MCF 10A (cell line): ENCODE results near the gene MRPS24. TPM values are rescaled to one million over a fixed set of nuclear protein-coding genes. Genes with fewer than 3 reads are reported as not detected.

ENCODE experiments used
- BruUV-seq: library from RNA; stranded (reverse); fragments of 400-500 nt; replicated peaks from 2 replicates; lab custom pipeline; 2021; lab: Mats Ljungman, UMichigan
- CTCF ChIA-PET: fragments of 300-600 bp; sonication (Branson Sonifier 250); formaldehyde crosslinking; extraction: SDS; loops from one replicate; lab custom pipeline; 2021; ENCODE audit warnings: antibody characterized with exemption, inconsistent platforms; lab: Yijun Ruan, JAX
- POLR2A ChIA-PET: fragments of 300-600, 350-650 bp; sonication (Branson Sonifier 250); formaldehyde crosslinking; extraction: SDS; loops from one replicate; lab custom pipeline; 2020; ENCODE audit warnings: antibody characterized with exemption, inconsistent platforms; lab: Yijun Ruan, JAX
- DNase-seq: peaks from one replicate; pipeline ENCODE4 v3.0.0-alpha.2; 2018; ENCODE audit not compliant: unreplicated experiment
- H3K27ac Mint-ChIP-seq: one replicate; pipeline ENCODE4 v1.8.0; 2022; ENCODE audit warnings: mild to moderate bottlenecking, low read depth, mixed read lengths; ENCODE audit not compliant: unreplicated experiment
- H3K27me3 Mint-ChIP-seq: one replicate; pipeline ENCODE4 v1.8.0; 2022; ENCODE audit warnings: mixed read lengths; ENCODE audit not compliant: insufficient read depth, unreplicated experiment
- H3K36me3 Mint-ChIP-seq: one replicate; pipeline ENCODE4 v1.8.0; 2022; ENCODE audit warnings: mild to moderate bottlenecking, moderate library complexity, mixed read lengths; ENCODE audit not compliant: insufficient read depth, unreplicated experiment
- H3K4me1 Mint-ChIP-seq: one replicate; pipeline ENCODE4 v1.8.0; 2022; ENCODE audit warnings: mixed read lengths; ENCODE audit not compliant: insufficient read depth, unreplicated experiment
- H3K4me3 Mint-ChIP-seq: one replicate; pipeline ENCODE4 v1.8.0; 2022; ENCODE audit warnings: mild to moderate bottlenecking, moderate library complexity, mixed read lengths; ENCODE audit not compliant: unreplicated experiment
- H3K9me3 Mint-ChIP-seq: one replicate; pipeline ENCODE4 v1.8.0; 2022; ENCODE audit warnings: mixed read lengths; ENCODE audit not compliant: unreplicated experiment
- CTCF ChIP-seq: fragments of 200-600 bp; IDR thresholded peaks from one replicate; pipeline ENCODE4 v1.8.0; 2022; ENCODE audit warnings: antibody characterized with exemption, mild to moderate bottlenecking; ENCODE audit not compliant: unreplicated experiment
- intact Hi-C: fragments of 100-400 bp; cut with micrococcal nuclease; formaldehyde crosslinking; loops from 2 replicates; pipeline ENCODE4 v1.14.1; 2022
- total RNA-seq: library from RNA; stranded (reverse); gene quantifications from 2 replicates; pipeline ENCODE4 v1.2.3, GENCODE V29; 2022

Gene MRPS24
- total RNA-seq, 1 experiment from 2014 or later = 188 TPM

DNA sequence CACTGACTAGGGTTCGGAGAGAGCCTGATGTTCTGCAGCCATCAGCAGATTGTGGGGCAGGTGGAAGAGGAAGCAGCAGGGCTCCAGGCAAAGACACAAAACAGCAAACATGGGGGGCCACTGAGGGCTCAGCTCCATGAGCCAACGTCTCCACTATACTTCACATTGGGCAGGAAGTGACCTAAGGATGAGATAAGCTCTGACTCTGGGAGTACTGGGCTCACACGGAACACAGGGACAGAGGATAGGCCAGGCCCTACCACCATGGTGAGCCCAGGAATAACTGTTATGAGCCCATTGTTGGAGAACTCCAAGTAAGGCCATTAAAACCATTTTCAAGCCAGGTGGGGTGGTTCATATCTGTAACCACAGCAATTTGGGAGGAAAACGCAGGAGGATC, 14.9 kb upstream of the MRPS24 start:
- ChIA-PET POLR2A (interaction anchor here (0.8 kb wide), 1 partner anchor 9 kb away, joined by 3 read pairs; no protein-coding TSS in a partner anchor), CTCF (interaction anchor here (0.6 to 1.2 kb wide), 3 partner anchors 9 to 71 kb away, joined by 3 to 4 read pairs (median 3); no protein-coding TSS in a partner anchor)
- peaks cover 14% of the 10 kb centered on the region for H3K4me1 Mint-ChIP-seq
- intact Hi-C loops = no loop called here
- TF ChIP-seq CTCF = no peak
- H3K27ac Mint-ChIP-seq = peak overlapping the region; percentile 41
- H3K4me3 Mint-ChIP-seq = no peak overlapping the region
- BruUV-seq = no TSS peak
- peaks cover 67% of the 10 kb centered on the region for H3K36me3 Mint-ChIP-seq
- no peak for DNase-seq
- H3K27me3 Mint-ChIP-seq = no peaks in the 10 kb centered on the region
- H3K9me3 Mint-ChIP-seq = no peaks in the 10 kb centered on the region

DNA sequence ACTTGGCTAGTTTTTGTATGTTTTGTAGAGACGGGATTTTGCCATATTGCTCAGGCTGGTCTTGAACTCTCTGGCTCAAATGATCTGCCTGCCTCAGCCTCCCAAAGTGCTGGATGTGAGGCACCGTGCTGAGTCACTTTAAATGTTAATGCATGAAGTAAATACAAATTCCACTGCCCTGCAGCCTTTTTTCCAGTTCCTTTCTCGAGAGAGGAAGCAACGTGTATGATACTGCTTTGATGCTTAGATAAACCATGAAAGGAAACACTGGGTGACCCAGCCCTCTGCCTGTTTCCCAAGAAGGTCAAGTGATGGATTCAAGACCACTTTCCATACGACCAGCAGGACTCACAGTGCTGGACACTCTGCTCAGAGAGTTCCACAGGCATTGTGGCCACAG, 11.3 kb upstream of the MRPS24 start:
- Mint-ChIP-seq H3K4me3 (no peak overlapping the region), H3K9me3 (no peaks in the 10 kb centered on the region), H3K4me1 (peaks cover 7% of the 10 kb centered on the region), H3K36me3 (peaks cover 90% of the 10 kb centered on the region), H3K27me3 (no peaks in the 10 kb centered on the region), H3K27ac (no peak overlapping the region)
- POLR2A ChIA-PET = interaction anchor here (0.6 to 1.3 kb wide), 2 partner anchors 12 to 798 kb away, joined by 3 to 5 read pairs; partner anchors contain the start of gene MRPS24
- no TSS peak for BruUV-seq
- CTCF ChIA-PET = no interaction called here
- no peak for TF ChIP-seq CTCF
- intact Hi-C loops = no loop called here
- no peak for DNase-seq

DNA sequence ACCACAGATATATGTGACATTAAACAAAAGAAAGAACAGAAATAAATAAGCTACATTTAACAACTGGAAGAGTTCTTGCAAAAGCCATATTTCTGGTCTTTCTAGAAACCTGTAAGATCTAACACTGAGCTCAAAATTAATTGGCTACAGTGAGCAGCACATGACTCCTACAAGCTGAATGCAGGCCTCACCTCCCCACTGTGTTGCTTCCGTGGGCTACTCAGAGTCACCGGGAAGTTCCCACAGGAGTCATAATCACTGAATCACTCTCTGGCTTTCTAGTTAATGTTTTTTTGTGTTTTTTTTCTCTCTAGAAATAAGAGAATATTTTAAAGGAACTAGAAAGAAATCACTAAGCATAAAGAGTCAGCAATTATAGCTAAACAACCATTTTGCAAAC, 10.2 kb upstream of the MRPS24 start:
- Mint-ChIP-seq H3K27me3 (no peaks in the 10 kb centered on the region), H3K9me3 (no peaks in the 10 kb centered on the region), H3K4me3 (no peak overlapping the region), H3K36me3 (peaks cover 85% of the 10 kb centered on the region), H3K4me1 (peaks cover 12% of the 10 kb centered on the region), H3K27ac (no peak overlapping the region)
- POLR2A ChIA-PET = interaction anchor here (1.5 kb wide), 1 partner anchor 10 kb away, joined by 5 read pairs; the partner anchor contains the start of gene MRPS24
- intact Hi-C loops = no loop called here
- CTCF ChIA-PET = interaction anchor here (0.9 kb wide), 1 partner anchor 42 kb away, joined by 3 read pairs; no protein-coding TSS in a partner anchor
- no TSS peak for BruUV-seq
- TF ChIP-seq CTCF = no peak
- DNase-seq = no peak

- Mint-ChIP-seq H3K36me3 (peaks cover 79% of the 10 kb centered on the region), H3K4me3 (no peak overlapping the region), H3K4me1 (peaks cover 15% of the 10 kb centered on the region), H3K27ac (no peak overlapping the region), H3K9me3 (no peaks in the 10 kb centered on the region), H3K27me3 (no peaks in the 10 kb centered on the region)
- intact Hi-C loops = no loop called here
- BruUV-seq = no TSS peak
- ChIA-PET CTCF (interaction anchor here (1.2 to 2.0 kb wide), 2 partner anchors 25 to 76 kb away, joined by 4 to 7 read pairs; no protein-coding TSS in a partner anchor), POLR2A (interaction anchor here (1.4 to 1.5 kb wide), 2 partner anchors 9 to 26 kb away, joined by 5 read pairs; partner anchors contain the start of gene MRPS24)
- DNase-seq = no peak
- TF ChIP-seq CTCF = no peak
These were observed 9.6 kb upstream of the MRPS24 start for GRCh38 chr7:43878867-43879266.
